ENCODE results near the gene SFXN5. TPM values are rescaled to one million over a fixed set of nuclear protein-coding genes. Genes with fewer than 3 reads are reported as not detected.

SFXN5 gene
- total and polyA plus RNA-seq, 2 of the 8 experiments (the other 6 are each of a cell fraction or from before 2014, with no cell fraction given), result 29.3 to 33.1 TPM

DNA sequence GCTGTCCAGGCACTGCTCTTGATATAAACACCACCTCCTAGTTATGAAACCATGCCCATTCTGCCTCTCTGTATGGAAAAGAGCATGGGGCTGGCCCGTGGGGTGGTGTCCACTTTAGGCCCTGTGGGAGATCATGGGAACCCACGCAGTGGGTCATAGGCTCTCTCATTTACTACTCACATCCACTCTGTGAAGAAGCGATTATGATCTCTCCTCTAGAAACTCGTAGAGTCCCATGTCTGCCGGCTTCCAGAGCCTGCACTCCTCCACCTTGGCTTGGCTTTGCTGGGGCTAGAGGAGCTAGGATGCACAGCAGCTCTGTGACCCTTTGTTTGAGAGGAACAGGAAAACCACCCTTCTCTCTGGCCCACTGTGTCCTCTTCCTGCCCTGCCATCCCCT lies 138.3 kb downstream of the SFXN5 start:
- FAIRE-seq (no peak), DNase-seq (ENCODE audit: low read depth in 1 of 2, low spot score in 2 of 2) (no peak)
- H3K14ac ChIP-seq (ENCODE audit: insufficient read length), result no peak overlapping the region
- no peak overlapping the region for H4K8ac ChIP-seq (ENCODE audit: extremely low read depth, insufficient read depth, low read length)
- H4K5ac ChIP-seq (ENCODE audit: insufficient read length, low read depth, low read length), result no peak overlapping the region
- no peak overlapping the region for H3K23ac ChIP-seq (ENCODE audit: insufficient read length)
- H3K23me2 ChIP-seq (ENCODE audit: low read depth, low read length), result no peaks in the 10 kb centered on the region
- H4K91ac ChIP-seq (replicated peaks; ENCODE audit: insufficient read length, low read length), result no peak overlapping the region
- H3K27ac ChIP-seq (ENCODE audit: low read depth, low read length), result no peak overlapping the region
- H3K56ac ChIP-seq (replicated peaks; ENCODE audit: insufficient read length, low read depth, low read length), result no peak overlapping the region
- no peak overlapping the region for H2AFZ ChIP-seq (ENCODE audit: low read length)
- no peaks in the 10 kb centered on the region for H3K79me2 ChIP-seq (ENCODE audit: control insufficient read depth in 1 of 2, insufficient read depth in 2 of 2, low read length in 2 of 2)
- ChIA-PET POLR2A (ENCODE audit: partially characterized antibody) (interaction anchor here (1.1 to 4.2 kb wide), 3 partner anchors 8 to 39 kb away, joined by 3 to 17 read pairs (median 3); no protein-coding TSS in a partner anchor), CTCF (ENCODE audit: partially characterized antibody) (interaction anchor here (0.7 to 25.6 kb wide), 16 partner anchors 7 to 279 kb away, joined by 3 to 490 read pairs (median 3); partner anchors contain the start of gene SPR)
- H3K4ac ChIP-seq (replicated peaks; ENCODE audit: insufficient read length, low read depth, low read length), result no peak overlapping the region
- peaks cover 0 to 3% of the 10 kb centered on the region in 2 experiments for H4K20me1 ChIP-seq (replicated peaks in 1 of 2; ENCODE audit: control insufficient read depth in 1 of 2, insufficient read depth in 2 of 2, low read length in 2 of 2)
- H3K4me3 ChIP-seq (ENCODE audit: extremely low read depth in 1 of 4, insufficient read depth in 2 of 4, low read depth in 3 of 4, low read length in 4 of 4), result no peak overlapping the region
- no peak overlapping the region for H3K9ac ChIP-seq (replicated peaks in 1 of 4; ENCODE audit: extremely low read depth in 1 of 4, low read depth in 3 of 4, low read length in 3 of 4)
- WGBS, 2 experiments (ENCODE audit: extremely low coverage in 1 of 2, insufficient coverage in 1 of 2, insufficient read length in 1 of 2, insufficient replicate concordance in 2 of 2, low coverage in 1 of 2, low lambda C conversion rate in 2 of 2, missing lambda C conversion rate in 1 of 2), result 97% methylated on average over 5 of the region's 5 CpGs; no CpG with 5 or more reads in 1 of the 2 experiments
- no peak overlapping the region for H2BK15ac ChIP-seq (ENCODE audit: low read length)
- H3K4me1 ChIP-seq (replicated peaks in 1 of 4; ENCODE audit: control insufficient read depth in 3 of 4, insufficient read depth in 4 of 4, low read length in 3 of 4), result peaks cover 0 to 16% (median 9%) of the 10 kb centered on the region in 4 experiments; a peak in 5 of 7 replicates
- H3K79me1 ChIP-seq (ENCODE audit: low read depth, low read length), result no peaks in the 10 kb centered on the region
- H2BK5ac ChIP-seq (ENCODE audit: low read depth, low read length), result no peak overlapping the region
- no peak overlapping the region for H2BK12ac ChIP-seq (ENCODE audit: low read depth, low read length)
- no peak overlapping the region for H3K18ac ChIP-seq (ENCODE audit: extremely low read depth, low read length)
- no peak overlapping the region for H3K4me2 ChIP-seq (ENCODE audit: insufficient read depth in 1 of 2, low read depth in 2 of 2, low read length in 2 of 2)
- peaks cover 6 to 36% (median 25%) of the 10 kb centered on the region in 4 experiments for H3K27me3 ChIP-seq (replicated peaks in 1 of 4; ENCODE audit: control insufficient read depth in 3 of 4, extremely low read depth in 1 of 4, insufficient read depth in 3 of 4, low read length in 3 of 4)
- H3K36me3 ChIP-seq (ENCODE audit: control insufficient read depth in 2 of 4, insufficient read depth in 4 of 4, low read length in 3 of 4), result no peaks in the 10 kb centered on the region
- no peak overlapping the region for H2BK20ac ChIP-seq (ENCODE audit: low read length)
- no peaks in the 10 kb centered on the region for H3K9me3 ChIP-seq (ENCODE audit: insufficient read depth in 2 of 2, low read depth in 1 of 2, low read length in 1 of 2)
- no peak overlapping the region for H2BK120ac ChIP-seq (replicated peaks; ENCODE audit: low read depth, low read length)
- H2AK5ac ChIP-seq (ENCODE audit: low read depth, low read length), result no peak overlapping the region
- TF ChIP-seq CBX8 (IDR thresholded peaks at IDR 0.05; ENCODE audit: borderline replicate concordance, low read depth, low read length) (no peak), HDAC6 (IDR thresholded peaks at IDR 0.05; ENCODE audit: low read depth, low read length) (no peak), YY1 (IDR thresholded peaks at IDR 0.05; ENCODE audit: low read depth, low read length) (no peak), SUZ12 (IDR thresholded peaks at IDR 0.05; ENCODE audit: low read length) (no peak), SIN3A (conservative IDR thresholded peaks at IDR 0.05 in 1 of 2, IDR thresholded peaks at IDR 0.05 in 1 of 2; ENCODE audit: low read depth in 1 of 2, low read length in 2 of 2) (no peak), BCL11A (IDR thresholded peaks at IDR 0.05; ENCODE audit: low read depth in 2 of 2, low read length in 2 of 2) (no peak), TEAD4 (IDR thresholded peaks at IDR 0.05; ENCODE audit: low read depth, low read length) (no peak)
- TF ChIP-seq, protein P1, sequence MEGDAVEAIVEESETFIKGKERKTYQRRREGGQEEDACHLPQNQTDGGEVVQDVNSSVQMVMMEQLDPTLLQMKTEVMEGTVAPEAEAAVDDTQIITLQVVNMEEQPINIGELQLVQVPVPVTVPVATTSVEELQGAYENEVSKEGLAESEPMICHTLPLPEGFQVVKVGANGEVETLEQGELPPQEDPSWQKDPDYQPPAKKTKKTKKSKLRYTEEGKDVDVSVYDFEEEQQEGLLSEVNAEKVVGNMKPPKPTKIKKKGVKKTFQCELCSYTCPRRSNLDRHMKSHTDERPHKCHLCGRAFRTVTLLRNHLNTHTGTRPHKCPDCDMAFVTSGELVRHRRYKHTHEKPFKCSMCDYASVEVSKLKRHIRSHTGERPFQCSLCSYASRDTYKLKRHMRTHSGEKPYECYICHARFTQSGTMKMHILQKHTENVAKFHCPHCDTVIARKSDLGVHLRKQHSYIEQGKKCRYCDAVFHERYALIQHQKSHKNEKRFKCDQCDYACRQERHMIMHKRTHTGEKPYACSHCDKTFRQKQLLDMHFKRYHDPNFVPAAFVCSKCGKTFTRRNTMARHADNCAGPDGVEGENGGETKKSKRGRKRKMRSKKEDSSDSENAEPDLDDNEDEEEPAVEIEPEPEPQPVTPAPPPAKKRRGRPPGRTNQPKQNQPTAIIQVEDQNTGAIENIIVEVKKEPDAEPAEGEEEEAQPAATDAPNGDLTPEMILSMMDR (IDR thresholded peaks at IDR 0.05; ENCODE audit: control extremely low read depth in 1 of 3, insufficient read depth in 1 of 3, low read depth in 1 of 3, low read length in 3 of 3), result no peak
